ENCODE measurements around the gene NDUFA7. TPM values are rescaled to one million over a fixed set of nuclear protein-coding genes. Genes with fewer than 3 reads are reported as not detected.
A peak's percentile ranks its signal among the peaks of the same experiment; 100 is the strongest.

The NDUFA7 gene
- total RNA-seq, 1 experiment from 2014 or later, result 76.4 TPM

DNA sequence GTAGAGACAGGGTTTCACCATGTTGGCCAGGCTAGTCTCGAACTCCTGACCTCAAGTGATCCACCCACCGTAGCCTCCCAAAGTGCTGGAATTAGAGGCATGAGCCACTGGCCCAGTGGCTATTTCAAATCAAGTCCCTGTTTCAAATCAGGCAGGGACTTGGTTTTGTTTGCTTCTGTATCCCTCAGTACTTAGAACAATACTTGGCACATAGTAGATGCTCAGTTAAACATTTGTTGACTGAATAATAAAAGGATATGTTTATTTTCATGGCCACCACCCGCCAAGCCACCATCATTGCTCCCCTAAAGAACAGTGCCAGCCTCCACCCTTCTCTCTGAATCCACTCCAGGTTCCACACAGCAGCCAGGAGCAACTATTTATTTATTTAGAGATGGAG lies 4.3 kb upstream of the NDUFA7 start (continued):
- TF ChIP-seq MLX (CRISPR knock-in tag; IDR thresholded peaks at IDR 0.05) (no peak), HMGXB4 (CRISPR knock-in tag; IDR thresholded peaks at IDR 0.05) (no peak), USF2 (CRISPR knock-in tag; IDR thresholded peaks at IDR 0.05) (no peak), OVOL2 (CRISPR knock-in tag; IDR thresholded peaks at IDR 0.05; ENCODE audit: borderline replicate concordance) (no peak)

DNA sequence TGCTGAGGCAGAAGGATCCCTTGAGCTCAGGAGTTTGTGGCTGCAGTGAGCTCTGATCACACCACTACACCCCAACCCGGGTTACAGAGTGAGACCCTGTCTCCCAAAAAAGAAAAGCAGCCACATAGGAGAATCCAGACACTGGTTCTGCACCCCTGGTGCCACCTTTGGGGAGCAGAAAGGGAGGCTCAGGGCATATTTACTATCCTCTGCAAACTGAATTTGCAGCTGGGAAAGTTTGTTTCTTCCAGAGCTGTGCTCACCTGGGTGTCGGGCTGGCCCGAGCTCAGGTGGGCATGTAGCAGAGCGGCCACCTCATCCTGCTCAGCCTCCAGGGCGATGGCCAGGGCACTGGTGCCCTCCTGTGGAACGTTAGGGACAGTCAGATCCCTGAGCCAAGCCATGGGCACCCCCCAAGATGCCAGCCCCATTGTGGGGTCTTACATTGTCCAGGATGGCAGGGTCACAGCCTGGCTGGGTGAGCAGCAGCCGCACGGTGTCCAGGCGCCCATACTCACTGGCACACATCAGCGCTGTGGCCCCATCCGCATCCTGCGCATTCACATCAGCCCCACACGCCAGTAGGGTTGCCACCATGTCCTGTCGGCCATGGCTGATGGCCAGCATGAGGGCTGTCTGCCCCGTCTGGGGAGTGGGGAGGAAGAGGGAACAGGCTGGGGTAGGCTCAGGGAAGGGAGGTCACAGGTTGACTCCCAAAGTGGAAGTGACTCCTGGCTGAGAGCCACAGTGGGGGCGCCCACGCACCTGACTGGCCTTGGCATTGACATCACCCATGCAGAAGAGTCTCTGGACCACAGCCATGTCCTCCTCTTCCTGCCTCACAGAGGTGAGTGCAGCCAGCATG lies 3.2 kb upstream of the NDUFA7 start:
- DNase-seq (ENCODE audit: low spot score) (no peak), ATAC-seq (peak; percentile 38)
- peaks cover 20% of the 10 kb centered on the region for H3K36me3 Mint-ChIP-seq
- H3K4me1 Mint-ChIP-seq, result peaks cover 24% of the 10 kb centered on the region
- ChIA-PET CTCF (interaction anchor here (0.5 to 3.9 kb wide), 6 partner anchors 11 to 267 kb away, joined by 3 to 25 read pairs (median 4); partner anchors contain the start of gene MARCHF2), POLR2A (interaction anchor here (0.5 to 0.8 kb wide), 2 partner anchors 66 to 86 kb away, joined by 3 to 4 read pairs; no protein-coding TSS in a partner anchor)
- H3K27me3 Mint-ChIP-seq (ENCODE audit: low read depth), result peaks cover 17% of the 10 kb centered on the region
- peak overlapping the region; percentile 45; the same call in 1 of the 2 replicates for H3K27ac Mint-ChIP-seq
- H3K9me3 Mint-ChIP-seq, result no peaks in the 10 kb centered on the region
- peak overlapping the region; percentile 97; the same call in 1 of the 2 replicates for H3K4me3 Mint-ChIP-seq
- TF ChIP-seq GRHL2 (CRISPR knock-in tag; IDR thresholded peaks at IDR 0.05; ENCODE audit: insufficient replicate concordance, severe bottlenecking) (no peak), TCF7 (CRISPR knock-in tag; IDR thresholded peaks at IDR 0.05; ENCODE audit: low read depth) (peak; percentile 55; the same call in 1 of the 2 replicates), ZNF671 (CRISPR knock-in tag; IDR thresholded peaks at IDR 0.05) (peak; percentile 71), SP1 (CRISPR knock-in tag; conservative IDR thresholded peaks at IDR 0.05) (peak; percentile 42; the same call in 1 of the 2 replicates), NFATC4 (CRISPR knock-in tag; IDR thresholded peaks at IDR 0.05) (peak; percentile 71), ZMAT4 (CRISPR knock-in tag; IDR thresholded peaks at IDR 0.05) (peak; percentile 8; the same call in 1 of the 2 replicates), MYBL2 (CRISPR knock-in tag; IDR thresholded peaks at IDR 0.05) (peak; percentile 44; the same call in 1 of the 2 replicates), EMX1 (CRISPR knock-in tag; IDR thresholded peaks at IDR 0.05) (peak; percentile 90), ZNF232 (CRISPR knock-in tag; IDR thresholded peaks at IDR 0.05) (no peak), CREB1 (CRISPR knock-in tag; IDR thresholded peaks at IDR 0.05) (no peak), PRRX2 (CRISPR knock-in tag; IDR thresholded peaks at IDR 0.05) (peak; percentile 73), ZBTB43 (CRISPR knock-in tag; IDR thresholded peaks at IDR 0.05) (0 out of 2 replicates have a peak, but pooled peaks have one; percentile 43), ZNF425 (CRISPR knock-in tag; conservative IDR thresholded peaks at IDR 0.05) (peak; percentile 60), ATF3 (CRISPR knock-in tag; conservative IDR thresholded peaks at IDR 0.05) (0 out of 2 replicates have a peak, but pooled peaks have one; percentile 46), ZNF416 (CRISPR knock-in tag; IDR thresholded peaks at IDR 0.05) (peak; percentile 88; the same call in 1 of the 2 replicates), ESRRA (CRISPR knock-in tag; IDR thresholded peaks at IDR 0.05; ENCODE audit: borderline replicate concordance) (no peak), NFE2L1 (CRISPR knock-in tag; IDR thresholded peaks at IDR 0.05) (peak; percentile 33; the same call in 1 of the 2 replicates), AR (CRISPR knock-in tag; IDR thresholded peaks at IDR 0.05) (peak; percentile 66)
- TF ChIP-seq, protein P1, sequence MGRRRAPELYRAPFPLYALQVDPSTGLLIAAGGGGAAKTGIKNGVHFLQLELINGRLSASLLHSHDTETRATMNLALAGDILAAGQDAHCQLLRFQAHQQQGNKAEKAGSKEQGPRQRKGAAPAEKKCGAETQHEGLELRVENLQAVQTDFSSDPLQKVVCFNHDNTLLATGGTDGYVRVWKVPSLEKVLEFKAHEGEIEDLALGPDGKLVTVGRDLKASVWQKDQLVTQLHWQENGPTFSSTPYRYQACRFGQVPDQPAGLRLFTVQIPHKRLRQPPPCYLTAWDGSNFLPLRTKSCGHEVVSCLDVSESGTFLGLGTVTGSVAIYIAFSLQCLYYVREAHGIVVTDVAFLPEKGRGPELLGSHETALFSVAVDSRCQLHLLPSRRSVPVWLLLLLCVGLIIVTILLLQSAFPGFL (CRISPR knock-in tag; IDR thresholded peaks at IDR 0.05; ENCODE audit: borderline replicate concordance), result no peak

All from WTC11 (cell line).